GM18499 (cell line): Measurements from ENCODE around the gene GPS1.

Experiments
- ATAC-seq: cut with Tn5 transposase; IDR thresholded peaks from one replicate; pipeline ENCODE4 v1.9.1; 2021; ENCODE audit warnings: moderate number of reproducible peaks; ENCODE audit not compliant: insufficient read depth, unreplicated experiment

The GPS1 gene

DNA sequence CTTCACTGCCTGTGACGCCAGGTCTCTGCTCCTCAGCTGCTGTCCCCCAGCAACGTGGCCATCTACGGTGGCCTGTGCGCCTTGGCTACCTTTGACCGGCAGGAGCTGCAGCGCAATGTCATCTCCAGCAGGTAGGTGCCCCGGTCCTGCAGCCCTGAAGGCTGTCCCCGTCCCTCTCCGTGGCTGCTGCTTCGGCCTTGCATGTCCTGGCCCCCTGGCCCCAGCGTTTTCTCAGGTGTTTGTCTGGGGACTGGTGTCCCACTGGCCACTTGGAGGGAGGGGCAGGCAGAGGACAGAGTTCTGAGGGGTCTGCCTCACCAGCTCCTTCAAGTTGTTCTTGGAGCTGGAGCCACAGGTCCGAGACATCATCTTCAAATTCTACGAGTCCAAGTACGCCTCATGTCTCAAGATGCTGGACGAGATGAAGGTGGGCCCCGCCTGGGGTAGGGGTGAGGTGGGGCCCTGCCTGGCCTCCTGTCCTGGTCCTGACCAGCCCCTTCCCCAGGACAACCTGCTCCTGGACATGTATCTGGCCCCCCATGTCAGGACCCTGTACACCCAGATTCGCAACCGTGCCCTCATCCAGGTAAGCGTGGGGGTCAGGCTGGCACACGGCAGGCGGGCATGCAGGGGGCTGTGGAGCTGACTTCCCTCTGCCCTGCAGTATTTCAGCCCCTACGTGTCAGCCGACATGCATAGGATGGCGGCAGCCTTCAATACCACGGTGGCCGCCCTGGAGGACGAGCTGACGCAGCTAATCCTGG is 4.4 kb downstream of the GPS1 start:
- ATAC-seq, result no peak

DNA sequence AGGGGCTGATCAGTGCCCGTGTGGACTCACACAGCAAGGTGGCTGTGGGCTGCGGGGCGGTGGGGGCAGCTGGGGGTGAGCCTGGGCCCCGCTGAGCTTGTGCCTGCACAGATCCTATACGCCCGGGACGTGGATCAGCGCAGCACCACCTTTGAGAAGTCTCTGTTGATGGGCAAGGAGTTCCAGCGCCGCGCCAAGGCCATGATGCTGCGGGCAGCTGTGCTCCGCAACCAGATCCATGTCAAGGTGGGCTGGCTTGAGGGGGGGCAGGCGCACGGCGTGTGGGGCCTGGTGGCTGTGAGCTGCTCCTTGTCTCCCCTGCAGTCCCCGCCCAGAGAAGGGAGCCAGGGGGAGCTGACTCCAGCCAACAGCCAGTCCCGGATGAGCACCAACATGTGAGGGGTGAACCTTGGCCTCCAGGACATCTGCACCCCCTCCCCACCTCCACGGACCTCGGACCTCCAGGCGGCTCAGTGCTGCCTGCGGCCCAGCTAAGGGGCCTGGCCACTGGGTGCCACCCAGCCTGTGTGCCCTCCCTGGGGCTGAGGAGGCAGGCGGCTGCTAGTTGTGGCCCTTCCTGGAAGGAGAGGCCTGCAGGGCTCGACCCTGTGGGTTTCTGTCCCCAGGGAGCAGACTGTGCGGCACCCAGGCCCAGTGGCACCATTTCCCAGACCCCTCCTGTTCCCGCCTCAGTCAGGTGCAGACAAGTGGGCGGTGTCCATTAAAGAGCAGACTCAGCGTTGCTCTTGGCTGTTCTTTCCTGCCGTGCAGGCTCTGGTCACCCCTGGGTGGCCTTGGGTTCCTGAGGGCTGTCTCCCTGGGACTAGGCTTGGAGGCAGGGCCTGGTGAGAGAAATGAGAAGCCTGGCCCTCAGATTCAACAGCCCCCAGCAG is 5.3 kb downstream of the GPS1 start:
- no peak for ATAC-seq

DNA sequence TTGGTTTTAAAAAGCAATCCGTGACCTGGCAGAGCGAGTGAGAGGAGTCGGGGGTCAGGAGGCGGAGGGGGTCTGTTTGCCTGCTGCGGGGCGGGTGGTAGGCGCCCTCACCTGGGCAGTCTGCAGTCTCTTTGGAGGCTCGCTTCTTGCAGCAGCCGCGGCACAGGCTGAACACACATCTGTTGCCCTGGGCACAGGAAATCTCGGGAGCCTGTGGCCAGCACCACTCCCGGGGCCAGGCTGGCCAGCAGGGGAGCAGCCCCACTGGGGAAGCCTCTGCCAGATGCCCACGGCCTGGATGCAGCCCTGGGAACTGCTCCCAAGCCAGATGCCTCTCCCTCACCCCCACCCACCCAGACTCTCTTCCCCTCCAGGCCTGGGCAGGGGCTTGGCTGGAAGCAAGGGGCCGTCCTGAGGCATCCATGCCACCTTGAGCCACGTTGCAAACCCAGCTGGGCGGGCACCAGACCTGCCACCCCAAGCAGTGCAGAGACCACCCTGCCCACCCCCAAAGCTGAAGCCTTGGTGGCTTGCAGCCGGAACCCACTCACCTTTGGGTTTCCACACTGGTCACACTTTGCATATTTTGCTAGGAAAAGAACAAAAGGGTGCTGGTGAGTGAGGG is 6.6 kb downstream of the GPS1 start:
- no peak for ATAC-seq

DNA sequence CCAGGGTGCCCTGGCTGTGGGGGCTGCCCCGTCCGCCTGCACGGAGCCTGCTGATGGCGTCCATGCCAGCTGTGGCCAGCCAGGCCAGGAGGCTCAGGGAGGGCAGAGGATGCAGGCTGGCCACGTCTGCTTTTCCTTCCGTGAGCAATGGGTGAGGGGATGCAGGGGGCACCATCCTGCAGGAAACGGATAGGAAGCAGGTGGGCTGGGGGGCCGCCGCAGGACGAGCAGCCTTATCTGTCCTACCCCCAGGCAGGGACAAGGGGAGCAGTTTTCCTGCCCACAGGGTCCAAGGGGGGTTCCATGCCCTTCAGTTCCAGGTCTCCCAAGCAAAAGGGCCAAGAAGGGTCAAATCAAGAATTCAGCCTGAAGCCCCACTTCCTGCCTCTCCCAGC is 7.2 kb downstream of the GPS1 start:
- ATAC-seq, result no peak

DNA sequence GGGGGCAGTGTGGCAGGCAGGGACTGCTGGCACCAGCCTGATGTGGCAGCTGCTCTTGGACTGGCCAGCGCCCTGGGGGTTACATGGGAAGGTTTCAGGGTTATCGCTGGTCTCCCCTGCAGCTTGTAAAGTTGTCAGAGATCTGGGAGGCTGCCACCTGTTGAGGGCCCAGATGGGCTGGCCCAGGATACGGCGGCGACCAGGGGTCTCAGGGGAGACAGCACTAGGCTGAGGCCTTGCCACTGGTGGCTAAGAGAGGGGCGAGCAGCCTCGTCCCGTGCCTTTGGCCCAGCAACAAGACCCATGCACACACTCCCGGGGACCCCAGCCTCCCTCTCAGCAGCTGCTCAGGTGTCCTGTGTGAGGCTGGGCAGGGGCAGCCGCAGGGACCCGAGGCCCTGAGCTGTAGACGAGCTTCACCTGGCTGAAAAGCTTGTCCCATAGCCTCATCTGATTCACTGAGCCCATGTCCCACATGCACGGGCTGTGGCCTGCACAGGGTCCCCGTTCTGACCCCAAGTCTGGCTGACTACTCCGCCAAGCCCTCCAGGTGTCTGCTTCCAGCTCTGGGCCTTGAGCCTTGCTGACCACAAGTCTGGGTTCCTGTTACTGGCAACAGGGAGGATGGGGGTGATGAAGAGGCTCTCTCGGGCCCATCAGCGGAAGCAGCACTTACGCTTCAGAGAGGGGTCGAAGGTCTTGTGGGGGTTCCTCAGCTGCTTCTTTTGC is 7.7 kb downstream of the GPS1 start:
- ATAC-seq, result no peak

DNA sequence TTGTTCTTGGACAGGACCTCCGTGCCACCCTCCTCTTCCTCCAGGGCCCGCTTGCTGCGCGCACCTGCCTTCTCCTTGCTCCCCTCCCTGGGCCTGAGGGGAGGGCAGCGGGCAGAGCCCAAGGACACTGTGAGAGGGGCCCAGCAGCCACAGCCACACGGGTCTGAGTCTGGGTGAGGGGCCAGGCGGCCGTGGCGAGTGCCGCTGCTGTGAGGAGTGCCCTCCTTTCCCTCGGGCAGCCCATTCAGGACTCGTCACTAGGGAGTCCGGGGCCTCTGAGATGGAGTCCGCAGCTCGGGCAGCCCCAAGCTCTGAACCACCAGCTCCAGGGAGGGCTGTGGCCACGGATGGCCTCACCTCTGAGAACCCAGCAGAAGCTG is 8.3 kb downstream of the GPS1 start:
- ATAC-seq, result no peak

DNA sequence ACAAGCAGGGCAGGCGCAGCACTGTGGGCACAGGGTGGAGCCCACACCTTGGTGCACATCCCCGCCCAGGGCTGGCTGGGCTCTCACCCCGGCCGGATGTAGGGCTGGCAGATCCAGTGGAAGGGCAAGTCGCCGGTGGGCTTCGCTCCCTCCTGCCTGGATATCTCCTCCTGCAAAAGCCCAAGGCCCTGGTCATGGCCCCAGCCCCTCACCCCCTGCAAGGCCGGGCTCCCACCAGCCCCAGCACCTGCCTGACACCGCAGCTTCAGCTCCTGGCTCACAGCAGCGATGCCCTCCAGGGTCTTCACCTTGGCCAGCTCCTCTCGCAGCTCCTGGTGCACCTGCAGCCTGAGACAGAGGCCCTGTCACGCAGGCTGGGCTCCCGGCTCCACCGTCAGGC is 8.9 kb downstream of the GPS1 start:
- ATAC-seq, result no peak

DNA sequence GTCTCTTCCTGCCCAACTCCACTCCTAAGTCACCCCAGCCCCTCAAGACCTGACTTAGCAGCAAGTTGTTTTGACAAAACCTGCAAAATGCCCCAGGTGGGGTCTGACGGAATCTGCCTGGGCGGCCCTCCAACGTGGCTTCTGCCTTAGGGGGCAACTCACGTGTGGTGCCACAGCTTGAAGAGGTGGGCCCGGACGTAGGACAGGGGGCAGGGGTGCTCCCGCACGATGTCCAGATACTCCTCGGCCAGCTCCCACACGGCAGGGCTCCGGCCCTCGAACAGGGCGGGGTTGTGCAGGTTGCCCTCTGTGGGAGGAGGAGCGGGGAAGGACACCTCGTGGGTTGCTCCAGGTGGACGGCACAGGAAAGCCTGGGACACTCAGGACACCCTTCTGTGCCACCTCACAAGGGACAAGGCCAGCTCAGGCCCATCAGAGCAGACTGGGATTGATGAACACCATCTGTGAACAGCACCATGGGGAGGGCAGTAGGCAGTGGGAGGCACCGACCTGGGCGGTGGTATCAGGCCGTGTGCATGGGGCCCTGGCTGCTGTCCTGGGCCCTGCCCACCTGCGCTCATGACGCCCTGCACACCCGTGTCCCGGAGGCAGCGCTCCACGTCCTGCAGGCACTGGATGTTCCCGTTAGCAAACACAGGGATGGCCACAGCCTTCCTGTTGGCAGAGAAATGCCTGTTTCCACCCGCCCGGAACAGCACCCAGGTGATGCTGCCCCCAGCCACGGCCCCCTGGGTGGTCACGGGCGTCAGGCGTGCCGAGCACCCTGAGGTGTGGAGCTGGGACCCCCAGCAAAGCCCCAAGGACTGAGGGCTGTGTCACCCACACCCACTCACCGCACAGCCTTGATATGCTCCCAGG is 9.6 kb downstream of the GPS1 start:
- no peak for ATAC-seq

- ATAC-seq, result no peak
Measured at GRCh38 chr17:82062076-82062983, 10.6 kb downstream of the GPS1 start.

GRCh38 chr17:82062984-82063368 is 11.3 kb downstream of the GPS1 start:
- no peak for ATAC-seq

DNA sequence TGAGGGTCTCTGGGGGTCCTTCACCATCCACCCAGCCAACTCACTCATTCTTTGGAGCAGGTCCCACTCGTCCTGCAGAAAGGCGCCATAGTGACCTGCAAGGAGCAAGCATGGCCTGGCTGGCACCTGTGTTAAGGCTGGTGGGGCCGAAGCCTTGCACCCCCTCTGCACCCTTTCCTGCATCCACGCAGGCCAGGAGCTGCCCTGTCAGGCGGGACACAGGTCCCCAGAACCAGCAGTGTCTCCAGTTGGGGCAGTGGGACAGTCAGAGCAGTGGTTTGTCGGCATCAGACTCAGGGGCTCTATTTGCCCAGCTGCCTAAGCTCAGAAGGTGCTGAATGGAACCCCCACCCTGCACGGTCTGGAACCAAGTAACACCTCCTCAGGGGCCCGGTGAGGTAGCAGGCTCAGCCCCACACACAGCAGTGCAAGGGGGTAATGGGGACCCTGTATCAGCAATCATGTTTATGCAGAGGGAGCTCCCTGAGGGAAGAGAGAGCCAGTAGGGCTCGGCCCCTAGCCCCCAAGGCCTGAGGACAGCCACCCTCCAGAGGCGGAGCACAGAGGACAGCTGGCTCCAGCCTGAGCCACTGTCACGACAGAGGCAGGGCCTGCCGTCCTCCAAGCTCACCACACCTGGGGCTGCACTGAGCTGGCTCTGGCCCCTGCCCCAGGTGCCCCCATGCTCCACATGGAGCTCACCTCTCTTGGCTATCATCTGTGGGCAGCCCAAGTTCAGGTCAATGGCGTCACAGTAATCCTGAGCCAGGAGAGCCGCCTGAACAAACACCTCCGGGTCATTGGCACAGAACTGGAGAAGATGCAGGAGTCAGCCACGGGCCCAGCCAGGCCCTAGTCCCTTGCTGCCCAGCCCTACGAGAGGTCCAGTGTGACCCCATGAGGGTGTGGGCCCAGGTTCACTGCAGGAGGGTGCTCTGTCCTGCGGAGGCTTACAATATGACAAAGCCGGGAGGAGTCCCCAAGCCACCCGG is 12.0 kb downstream of the GPS1 start:
- no peak for ATAC-seq

DNA sequence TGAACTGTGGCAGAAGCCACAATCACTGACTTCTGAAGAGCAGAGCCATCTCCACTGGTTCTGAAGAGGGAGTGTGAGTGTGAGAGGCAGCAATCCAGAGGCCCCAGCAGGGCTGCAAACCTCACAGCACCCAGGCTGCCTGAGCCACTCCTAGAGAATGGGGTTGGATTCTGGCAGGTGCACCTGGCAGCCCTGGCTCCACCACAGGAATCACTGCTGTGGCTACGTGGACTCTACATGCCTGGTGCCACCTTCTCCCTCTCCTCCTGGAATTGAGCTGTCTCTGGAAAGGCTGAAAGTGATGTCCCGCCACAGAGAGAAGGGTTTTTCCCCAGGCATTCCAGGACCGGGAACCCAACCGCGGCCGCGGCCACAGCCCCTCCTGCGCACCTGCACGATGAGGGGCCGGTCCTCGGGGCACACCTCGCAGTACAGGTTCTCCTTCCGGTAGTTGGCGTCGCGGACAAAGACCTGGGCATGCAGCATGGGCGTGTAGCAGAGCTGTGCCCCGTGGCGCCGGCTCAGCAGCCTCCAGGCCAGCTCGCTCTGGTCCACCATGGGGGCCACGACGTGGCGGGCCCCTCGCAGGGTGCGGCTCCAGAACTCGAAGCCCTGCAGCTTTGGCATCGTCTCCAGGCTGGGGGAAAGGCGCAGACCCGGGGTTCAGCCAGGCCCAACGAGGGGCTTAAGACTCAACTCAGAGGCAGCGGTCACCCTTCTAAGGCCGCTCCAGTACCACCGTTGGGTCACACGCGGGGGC is 12.9 kb downstream of the GPS1 start:
- no peak for ATAC-seq

GRCh38 chr17:82065193-82065637 is 13.5 kb downstream of the GPS1 start:
- ATAC-seq, result no peak

DNA sequence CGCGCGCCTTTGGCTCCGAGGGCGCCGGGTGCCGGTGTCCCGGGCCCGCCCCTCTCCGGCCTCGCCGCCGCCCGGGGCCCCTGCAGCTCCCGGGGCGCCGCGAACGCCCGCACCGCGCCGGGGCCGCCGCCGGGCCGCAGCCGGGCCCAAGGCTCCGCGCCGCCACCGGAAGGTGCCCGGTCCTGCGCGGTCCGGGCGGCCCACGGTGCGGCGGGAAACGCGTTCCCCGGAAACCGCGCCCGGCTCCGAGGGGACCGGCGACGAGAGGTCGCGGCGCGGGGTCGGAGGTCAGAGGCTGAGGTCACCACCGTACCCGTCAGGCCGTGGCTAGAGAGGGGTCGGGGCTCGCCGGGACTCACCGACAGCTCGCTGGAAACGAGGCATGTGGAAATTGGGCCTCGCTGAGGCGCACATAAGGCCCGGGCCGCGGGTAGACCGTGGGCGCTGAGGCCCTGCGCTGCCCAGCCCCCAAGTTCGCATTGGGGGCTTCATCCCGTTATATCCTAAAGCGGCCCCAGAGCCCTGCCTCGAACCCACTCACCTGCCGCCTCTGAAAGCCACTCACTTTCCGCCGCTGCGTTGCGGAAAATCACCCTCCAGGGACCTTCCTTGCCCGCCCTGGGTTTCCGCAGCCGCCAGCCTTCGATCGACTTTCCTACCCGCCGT is 14.1 kb downstream of the GPS1 start, which contains the start of gene DUS1L:
Gene DUS1L (minus strand): TSS at position 167 of the 666 bp plus-strand sequence. CDS start 745 bp downstream, outside the sequence.
- ATAC-seq, result no peak

DNA sequence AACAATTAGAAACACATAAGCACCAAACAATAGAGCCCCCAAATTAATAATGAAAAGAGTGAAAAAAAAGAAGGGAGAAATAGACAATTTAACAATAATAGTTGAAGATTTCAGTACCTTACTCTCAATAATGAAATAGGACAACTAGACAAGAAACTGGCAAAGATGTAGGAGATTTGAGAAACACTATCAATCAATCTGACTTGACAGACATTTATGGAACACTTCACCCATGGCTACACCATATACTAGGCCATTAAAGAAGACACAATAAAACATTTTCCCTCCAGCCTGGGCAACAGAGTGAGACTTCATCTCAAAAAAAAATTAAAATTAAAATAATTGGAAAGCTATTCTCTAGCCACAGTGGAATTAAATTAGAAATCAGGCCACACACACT is 18.9 kb downstream of the GPS1 start:
- no peak for ATAC-seq

GRCh38 chr17:82072827-82073226 is 21.1 kb downstream of the GPS1 start:
- ATAC-seq, result no peak
